ENCODE results near the gene DYNLT1.
A peak's percentile ranks its signal among the peaks of the same experiment; 100 is the strongest.

DYNLT1 gene

DNA sequence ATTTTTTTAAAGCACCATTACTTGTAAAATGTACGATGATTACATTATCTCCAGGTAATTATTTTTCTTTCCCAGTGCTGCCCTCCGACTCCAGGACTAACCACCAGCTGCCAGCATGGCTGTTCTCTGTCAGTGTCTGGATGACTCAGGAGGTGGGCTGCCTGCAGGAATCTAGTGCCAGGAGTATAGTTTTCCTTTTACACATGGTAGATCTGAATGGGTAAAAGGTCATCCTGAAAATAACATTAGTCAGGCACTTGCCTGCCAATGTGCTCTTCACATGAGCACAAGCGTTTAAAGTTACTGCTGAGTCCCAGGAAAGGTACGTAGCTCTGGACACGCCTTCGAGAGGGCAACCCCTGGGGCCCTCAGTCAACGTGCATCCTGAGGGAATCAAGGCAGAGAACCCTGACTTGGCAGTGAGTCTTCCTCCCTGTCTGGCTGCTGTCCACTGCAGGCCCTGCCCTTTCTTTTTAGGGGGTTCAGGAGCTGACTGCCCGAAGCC, 2.4 kb downstream of the DYNLT1 start:
- no peak overlapping the region for H3K9ac ChIP-seq (ENCODE audit: low read length)
- H2BK5ac ChIP-seq (ENCODE audit: low read length): no peak overlapping the region
- no peak overlapping the region for H3K4me3 ChIP-seq (ENCODE audit: low read length)
- H2AK5ac ChIP-seq (ENCODE audit: low read length): no peak overlapping the region
- H2BK15ac ChIP-seq (replicated peaks; ENCODE audit: low read depth): no peak overlapping the region
- H3K4ac ChIP-seq (ENCODE audit: low read depth, low read length): no peak overlapping the region
- H3K27ac ChIP-seq (ENCODE audit: low read depth, low read length): no peak overlapping the region
- H3K4me2 ChIP-seq (ENCODE audit: low read length): no peak overlapping the region
- H3K18ac ChIP-seq (ENCODE audit: low read length): no peak overlapping the region
- no CpG with 5 or more reads among the region's 8 CpGs for WGBS (ENCODE audit: extremely low coverage, insufficient coverage, low lambda C conversion rate)
- no peak overlapping the region for H3K56ac ChIP-seq (ENCODE audit: low read length)
- no peak overlapping the region for H4K8ac ChIP-seq (ENCODE audit: low read depth, low read length)
- H3K23ac ChIP-seq (ENCODE audit: low read length): no peak overlapping the region
- H4K5ac ChIP-seq (ENCODE audit: low read length): no peak overlapping the region
- H3K27me3 ChIP-seq (ENCODE audit: insufficient read depth, low read length, poor library complexity): no peaks in the 10 kb centered on the region
- peaks cover 12% of the 10 kb centered on the region for H3K79me2 ChIP-seq (ENCODE audit: control insufficient read depth, insufficient read depth, low read length)
- H3K4me1 ChIP-seq (ENCODE audit: control insufficient read depth, low read depth, low read length): no peaks in the 10 kb centered on the region
- H3K79me1 ChIP-seq (ENCODE audit: low read length): peaks cover 16% of the 10 kb centered on the region
- H3K36me3 ChIP-seq (ENCODE audit: control insufficient read depth, insufficient read depth, low read length): no peaks in the 10 kb centered on the region
- no peak overlapping the region for H2BK120ac ChIP-seq (ENCODE audit: low read depth, low read length)
- no peak for DNase-seq

DNA sequence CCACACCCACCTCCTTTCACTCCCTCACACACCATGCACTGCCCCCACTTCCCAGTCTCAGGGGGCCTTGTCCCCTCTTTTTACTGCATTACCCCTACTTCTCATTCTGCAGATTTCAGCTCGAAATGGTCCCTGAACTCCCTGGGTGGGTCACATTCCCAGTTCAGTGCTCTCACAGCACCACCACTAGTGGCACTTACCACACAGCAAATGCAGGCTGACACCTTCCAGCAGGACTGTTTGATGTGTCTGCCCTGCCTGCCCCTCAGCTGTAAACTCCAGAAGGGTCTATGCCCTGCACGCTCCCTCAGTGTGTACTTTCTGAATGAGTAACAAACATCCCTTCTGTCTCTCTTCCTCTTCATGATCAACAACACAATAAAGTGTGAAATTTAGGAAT, 4.0 kb downstream of the DYNLT1 start:
- Histone ChIP-seq H3K79me2 (ENCODE audit: control insufficient read depth, insufficient read depth, low read length) (peaks cover 12% of the 10 kb centered on the region), H4K5ac (ENCODE audit: low read length) (no peak overlapping the region), H2AK5ac (ENCODE audit: low read length) (no peak overlapping the region), H3K4me1 (ENCODE audit: control insufficient read depth, low read depth, low read length) (no peaks in the 10 kb centered on the region), H3K36me3 (ENCODE audit: control insufficient read depth, insufficient read depth, low read length) (no peaks in the 10 kb centered on the region), H3K27ac (ENCODE audit: low read depth, low read length) (no peak overlapping the region), H3K27me3 (ENCODE audit: insufficient read depth, low read length, poor library complexity) (no peaks in the 10 kb centered on the region), H3K23ac (ENCODE audit: low read length) (no peak overlapping the region), H3K4ac (ENCODE audit: low read depth, low read length) (no peak overlapping the region), H3K79me1 (ENCODE audit: low read length) (peaks cover 16% of the 10 kb centered on the region), H2BK120ac (ENCODE audit: low read depth, low read length) (no peak overlapping the region), H3K56ac (ENCODE audit: low read length) (peak overlapping the region; percentile 11), H2BK15ac (replicated peaks; ENCODE audit: low read depth) (no peak overlapping the region), H3K18ac (ENCODE audit: low read length) (no peak overlapping the region), H3K4me3 (ENCODE audit: low read length) (no peak overlapping the region), H2BK5ac (ENCODE audit: low read length) (no peak overlapping the region), H4K8ac (ENCODE audit: low read depth, low read length) (no peak overlapping the region), H3K4me2 (ENCODE audit: low read length) (no peak overlapping the region), H3K9ac (ENCODE audit: low read length) (no peak overlapping the region)
- DNase-seq: no peak
- no CpG with 5 or more reads among the region's 2 CpGs for WGBS (ENCODE audit: extremely low coverage, insufficient coverage, low lambda C conversion rate)

DNA sequence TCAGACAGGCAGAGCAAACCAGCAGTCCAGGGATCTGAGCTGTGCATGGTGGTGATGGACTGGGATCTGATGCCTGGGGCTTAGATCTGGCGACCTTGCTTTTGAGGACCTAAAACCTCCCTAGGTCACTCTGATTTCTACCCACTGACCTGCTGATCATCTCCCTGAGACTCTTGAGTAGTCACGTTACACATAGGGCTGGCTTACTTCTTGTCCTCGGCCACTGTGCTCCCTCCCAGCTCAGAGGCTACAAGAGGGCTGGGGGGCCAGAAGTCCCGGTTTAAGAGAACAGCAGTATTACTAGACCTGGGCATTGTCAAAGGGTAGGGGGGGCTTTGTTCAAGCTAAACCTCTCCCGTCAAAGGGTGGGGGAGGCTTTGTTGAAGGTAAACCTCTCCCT, 5.5 kb downstream of the DYNLT1 start:
- Histone ChIP-seq H2BK15ac (replicated peaks; ENCODE audit: low read depth) (no peak overlapping the region), H3K4me3 (ENCODE audit: low read length) (no peak overlapping the region), H2BK5ac (ENCODE audit: low read length) (no peak overlapping the region), H3K4me2 (ENCODE audit: low read length) (no peak overlapping the region), H4K8ac (ENCODE audit: low read depth, low read length) (no peak overlapping the region), H3K36me3 (ENCODE audit: control insufficient read depth, insufficient read depth, low read length) (no peaks in the 10 kb centered on the region), H3K27ac (ENCODE audit: low read depth, low read length) (no peak overlapping the region), H3K79me2 (ENCODE audit: control insufficient read depth, insufficient read depth, low read length) (peaks cover 10% of the 10 kb centered on the region), H4K5ac (ENCODE audit: low read length) (no peak overlapping the region), H3K4ac (ENCODE audit: low read depth, low read length) (no peak overlapping the region), H3K9ac (ENCODE audit: low read length) (no peak overlapping the region), H3K18ac (ENCODE audit: low read length) (no peak overlapping the region), H3K23ac (ENCODE audit: low read length) (no peak overlapping the region), H3K27me3 (ENCODE audit: insufficient read depth, low read length, poor library complexity) (no peaks in the 10 kb centered on the region), H2BK120ac (ENCODE audit: low read depth, low read length) (no peak overlapping the region), H3K56ac (ENCODE audit: low read length) (no peak overlapping the region), H3K79me1 (ENCODE audit: low read length) (peaks cover 16% of the 10 kb centered on the region), H2AK5ac (ENCODE audit: low read length) (no peak overlapping the region), H3K4me1 (ENCODE audit: control insufficient read depth, low read depth, low read length) (no peaks in the 10 kb centered on the region)
- no peak for DNase-seq
- WGBS (ENCODE audit: extremely low coverage, insufficient coverage, low lambda C conversion rate): no CpG with 5 or more reads among the region's 5 CpGs

DNA sequence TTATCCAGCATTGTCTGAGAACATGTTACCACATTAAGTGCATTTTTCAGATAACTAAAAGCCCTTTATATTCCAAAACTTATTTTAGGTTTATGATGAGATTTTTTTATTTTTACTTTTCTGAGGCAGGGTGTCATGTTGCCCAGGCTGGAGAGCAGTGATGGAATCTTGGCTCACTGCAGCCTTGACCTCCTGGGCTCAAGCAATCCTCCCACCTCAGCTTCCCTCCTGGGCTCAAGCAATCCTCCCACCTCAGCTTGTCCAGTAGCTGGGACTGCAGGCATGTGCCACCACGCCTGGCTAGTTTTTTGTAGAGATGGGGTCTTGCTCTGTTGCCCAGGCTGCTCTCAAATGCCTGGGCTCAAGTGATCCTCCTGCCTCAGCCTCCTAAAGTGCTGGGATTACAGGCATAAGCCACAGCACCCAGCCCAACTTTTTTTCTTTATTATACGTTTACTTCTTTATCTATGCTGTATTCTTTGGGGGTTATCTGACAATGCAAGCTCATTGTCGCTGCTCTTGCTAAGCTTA, 6.2 kb downstream of the DYNLT1 start:
- H3K56ac ChIP-seq (ENCODE audit: low read length): no peak overlapping the region
- H3K9ac ChIP-seq (ENCODE audit: low read length): no peak overlapping the region
- DNase-seq: no peak
- H3K23ac ChIP-seq (ENCODE audit: low read length): no peak overlapping the region
- H3K4me1 ChIP-seq (ENCODE audit: control insufficient read depth, low read depth, low read length): no peaks in the 10 kb centered on the region
- H2AK5ac ChIP-seq (ENCODE audit: low read length): no peak overlapping the region
- no peak overlapping the region for H2BK5ac ChIP-seq (ENCODE audit: low read length)
- no peak overlapping the region for H3K18ac ChIP-seq (ENCODE audit: low read length)
- peaks cover 6% of the 10 kb centered on the region for H3K79me2 ChIP-seq (ENCODE audit: control insufficient read depth, insufficient read depth, low read length)
- H3K4me2 ChIP-seq (ENCODE audit: low read length): no peak overlapping the region
- H3K27me3 ChIP-seq (ENCODE audit: insufficient read depth, low read length, poor library complexity): no peaks in the 10 kb centered on the region
- peaks cover 13% of the 10 kb centered on the region for H3K79me1 ChIP-seq (ENCODE audit: low read length)
- H3K36me3 ChIP-seq (ENCODE audit: control insufficient read depth, insufficient read depth, low read length): no peaks in the 10 kb centered on the region
- no peak overlapping the region for H3K4ac ChIP-seq (ENCODE audit: low read depth, low read length)
- H2BK15ac ChIP-seq (replicated peaks; ENCODE audit: low read depth): no peak overlapping the region
- no CpG with 5 or more reads among the region's 3 CpGs for WGBS (ENCODE audit: extremely low coverage, insufficient coverage, low lambda C conversion rate)
- H3K4me3 ChIP-seq (ENCODE audit: low read length): no peak overlapping the region
- H4K5ac ChIP-seq (ENCODE audit: low read length): no peak overlapping the region
- H2BK120ac ChIP-seq (ENCODE audit: low read depth, low read length): no peak overlapping the region
- no peak overlapping the region for H3K27ac ChIP-seq (ENCODE audit: low read depth, low read length)
- H4K8ac ChIP-seq (ENCODE audit: low read depth, low read length): no peak overlapping the region

DNA sequence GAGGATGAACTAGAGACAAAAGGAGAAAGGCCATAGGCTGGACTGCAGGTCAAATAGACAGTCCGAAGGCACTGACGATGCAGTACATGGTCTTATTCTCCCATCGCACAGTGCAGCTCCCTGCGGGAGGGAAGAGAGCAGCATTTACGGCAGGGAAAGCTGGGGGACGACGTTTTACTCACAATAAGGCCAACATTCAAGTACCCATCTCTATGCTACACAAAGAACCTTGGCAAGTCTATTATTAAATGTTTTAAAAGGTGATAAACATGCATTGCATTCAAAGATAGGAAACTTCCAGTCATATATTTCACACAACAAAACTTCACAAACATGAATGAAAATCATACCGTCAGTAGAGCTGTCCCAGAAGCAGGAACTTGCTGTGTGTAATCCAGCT, 7.8 kb downstream of the DYNLT1 start:
- Histone ChIP-seq H3K79me1 (ENCODE audit: low read length) (peaks cover 8% of the 10 kb centered on the region), H2BK120ac (ENCODE audit: low read depth, low read length) (no peak overlapping the region), H3K4ac (ENCODE audit: low read depth, low read length) (no peak overlapping the region), H3K4me3 (ENCODE audit: low read length) (no peak overlapping the region), H2AK5ac (ENCODE audit: low read length) (no peak overlapping the region), H3K27ac (ENCODE audit: low read depth, low read length) (no peak overlapping the region), H3K36me3 (ENCODE audit: control insufficient read depth, insufficient read depth, low read length) (no peaks in the 10 kb centered on the region), H3K4me2 (ENCODE audit: low read length) (no peak overlapping the region), H3K56ac (ENCODE audit: low read length) (no peak overlapping the region), H2BK5ac (ENCODE audit: low read length) (no peak overlapping the region), H4K8ac (ENCODE audit: low read depth, low read length) (no peak overlapping the region), H3K4me1 (ENCODE audit: control insufficient read depth, low read depth, low read length) (no peaks in the 10 kb centered on the region), H3K27me3 (ENCODE audit: insufficient read depth, low read length, poor library complexity) (no peaks in the 10 kb centered on the region), H3K23ac (ENCODE audit: low read length) (no peak overlapping the region), H4K5ac (ENCODE audit: low read length) (no peak overlapping the region), H3K9ac (ENCODE audit: low read length) (no peak overlapping the region), H3K79me2 (ENCODE audit: control insufficient read depth, insufficient read depth, low read length) (peaks cover 1% of the 10 kb centered on the region), H3K18ac (ENCODE audit: low read length) (no peak overlapping the region), H2BK15ac (replicated peaks; ENCODE audit: low read depth) (no peak overlapping the region)
- DNase-seq: no peak
- no CpG with 5 or more reads among the region's 8 CpGs for WGBS (ENCODE audit: extremely low coverage, insufficient coverage, low lambda C conversion rate)

DNA sequence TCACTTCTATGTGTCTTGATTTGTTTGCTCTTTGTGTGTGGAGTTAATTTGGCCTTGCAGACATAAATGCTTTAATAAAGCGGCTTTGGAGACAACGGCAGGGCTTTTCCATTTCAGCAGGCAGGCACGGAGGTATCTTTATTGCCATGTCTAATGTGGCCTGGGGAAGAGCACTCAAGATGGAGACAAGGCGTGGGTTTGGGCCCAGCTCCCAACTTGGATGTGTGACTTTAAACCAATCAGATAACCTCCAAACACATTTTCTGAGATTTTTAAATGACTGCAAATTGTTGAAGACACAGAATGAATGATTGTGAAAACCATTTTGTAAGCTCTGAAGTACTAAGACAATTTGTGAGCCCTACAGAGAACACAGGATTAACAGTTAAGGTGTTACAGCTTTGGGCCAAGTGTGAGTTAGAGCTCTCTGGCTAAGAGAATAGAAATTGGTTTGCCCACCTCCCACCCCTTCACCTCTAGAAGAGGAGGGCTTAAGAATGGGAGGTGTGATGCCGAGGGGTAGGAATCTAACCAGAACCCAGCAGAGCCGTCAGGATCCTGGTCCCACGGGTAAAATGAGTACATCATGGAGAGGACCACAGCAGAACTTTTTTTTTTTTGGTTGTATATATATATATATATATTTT, 9.0 kb downstream of the DYNLT1 start:
- peaks cover 7% of the 10 kb centered on the region for H3K79me1 ChIP-seq (ENCODE audit: low read length)
- no peak overlapping the region for H4K5ac ChIP-seq (ENCODE audit: low read length)
- H3K18ac ChIP-seq (ENCODE audit: low read length): no peak overlapping the region
- no peak overlapping the region for H2BK15ac ChIP-seq (replicated peaks; ENCODE audit: low read depth)
- no peak overlapping the region for H2BK5ac ChIP-seq (ENCODE audit: low read length)
- H3K27me3 ChIP-seq (ENCODE audit: insufficient read depth, low read length, poor library complexity): no peaks in the 10 kb centered on the region
- H3K79me2 ChIP-seq (ENCODE audit: control insufficient read depth, insufficient read depth, low read length): peaks cover 1% of the 10 kb centered on the region
- no peak overlapping the region for H3K4me3 ChIP-seq (ENCODE audit: low read length)
- H3K27ac ChIP-seq (ENCODE audit: low read depth, low read length): no peak overlapping the region
- H4K8ac ChIP-seq (ENCODE audit: low read depth, low read length): peak overlapping the region; percentile 42
- no peak overlapping the region for H2BK120ac ChIP-seq (ENCODE audit: low read depth, low read length)
- no peak for DNase-seq
- no peak overlapping the region for H3K23ac ChIP-seq (ENCODE audit: low read length)
- H3K4me2 ChIP-seq (ENCODE audit: low read length): no peak overlapping the region
- no peak overlapping the region for H2AK5ac ChIP-seq (ENCODE audit: low read length)
- no peak overlapping the region for H3K4ac ChIP-seq (ENCODE audit: low read depth, low read length)
- no peak overlapping the region for H3K9ac ChIP-seq (ENCODE audit: low read length)
- no CpG with 5 or more reads among the region's 7 CpGs for WGBS (ENCODE audit: extremely low coverage, insufficient coverage, low lambda C conversion rate)
- H3K56ac ChIP-seq (ENCODE audit: low read length): no peak overlapping the region
- H3K36me3 ChIP-seq (ENCODE audit: control insufficient read depth, insufficient read depth, low read length): no peaks in the 10 kb centered on the region
- no peaks in the 10 kb centered on the region for H3K4me1 ChIP-seq (ENCODE audit: control insufficient read depth, low read depth, low read length)
